UCSD-AML1 (cell line): ENCODE measurements around the gene TCF3.

Source experiments
- DNase-seq: peaks from one replicate; lab custom pipeline; 2025; ENCODE audit not compliant: unreplicated experiment; lab: John Stamatoyannopoulos, UW

Gene TCF3

GRCh38 chr19:1632462-1633268, 19.8 kb downstream of the TCF3 start:
- DNase-seq = no peak

- no peak for DNase-seq
Observed at GRCh38 chr19:1631557-1632100, 20.8 kb downstream of the TCF3 start.

- DNase-seq = no peak
Observed at GRCh38 chr19:1630811-1631210, 21.6 kb downstream of the TCF3 start.

GRCh38 chr19:1630012-1630411, 22.4 kb downstream of the TCF3 start:
- no peak for DNase-seq

- no peak for DNase-seq
Observed at GRCh38 chr19:1629256-1629808, 23.1 kb downstream of the TCF3 start.

- no peak for DNase-seq
Observed at GRCh38 chr19:1627194-1627593, 25.2 kb downstream of the TCF3 start.

- DNase-seq = no peak
Observed at GRCh38 chr19:1626417-1627010, 25.9 kb downstream of the TCF3 start.

- peak; percentile 42 for DNase-seq
Observed at GRCh38 chr19:1624458-1624857, 28.0 kb downstream of the TCF3 start.

- no peak for DNase-seq
Observed at GRCh38 chr19:1622541-1622940, 29.9 kb downstream of the TCF3 start.

GRCh38 chr19:1622007-1622406, 30.4 kb downstream of the TCF3 start:
- no peak for DNase-seq

- DNase-seq = no peak
Observed at GRCh38 chr19:1621574-1621973, 30.8 kb downstream of the TCF3 start.

GRCh38 chr19:1621021-1621420, 31.4 kb downstream of the TCF3 start:
- DNase-seq = no peak

- no peak for DNase-seq
Observed at GRCh38 chr19:1620502-1620901, 31.9 kb downstream of the TCF3 start.

GRCh38 chr19:1619703-1620102, 32.7 kb downstream of the TCF3 start:
- no peak for DNase-seq

GRCh38 chr19:1619094-1619439, 33.3 kb downstream of the TCF3 start:
- DNase-seq = no peak

- no peak for DNase-seq
Observed at GRCh38 chr19:1618157-1619093, 34.0 kb downstream of the TCF3 start.

GRCh38 chr19:1616875-1617274, 35.5 kb downstream of the TCF3 start:
- no peak for DNase-seq

GRCh38 chr19:1616396-1616795, 36.0 kb downstream of the TCF3 start:
- DNase-seq = no peak

- DNase-seq = no peak
Observed at GRCh38 chr19:1615156-1615765, 37.2 kb downstream of the TCF3 start.

- no peak for DNase-seq
Observed at GRCh38 chr19:1613808-1614570, 38.4 kb downstream of the TCF3 start.
